Thyroid gland (tissue), 4 donors: ENCODE measurements around the gene C17orf107. TPM values are rescaled to one million over a fixed set of nuclear protein-coding genes. Genes with fewer than 3 reads are reported as not detected.
A peak's percentile ranks its signal among the peaks of the same experiment; 100 is the strongest.

Experiments used
- DNase-seq, 2 donors: peaks; one replicate each; pipeline ENCODE4 v3.0.0-alpha.2; 2019
- H3K27ac ChIP-seq, 3 donors: fragments of 200-600 bp; sonication (generic); 1 replicate in 2 of 3; 2 replicates in 1 of 3; pipeline ENCODE4 v1.5.1; 2016 to 2019; ENCODE audit warnings: mild to moderate bottlenecking in 1 of 3, moderate library complexity in 1 of 3
- H3K27me3 ChIP-seq: fragments of 200-600 bp; sonication (generic); one replicate; pipeline ENCODE4 v1.5.1; 2019
- H3K36me3 ChIP-seq, 2 donors: fragments of 200-600 bp; sonication (generic); one replicate each; pipeline ENCODE4 v1.5.1; 2016 to 2019
- H3K4me1 ChIP-seq, 2 donors: fragments of 200-600 bp; sonication (generic); one replicate each; pipeline ENCODE4 v1.5.1; 2017 to 2019
- H3K4me3 ChIP-seq, 3 donors: fragments of 200-600 bp; sonication (generic); replicated peaks in 1 of 3; 1 replicate in 2 of 3; 2 replicates in 1 of 3; pipeline ENCODE4 v1.5.1; 2016; ENCODE audit warnings: mild to moderate bottlenecking in 1 of 3
- H3K9me3 ChIP-seq: fragments of 200-600 bp; sonication (generic); one replicate; pipeline ENCODE4 v1.5.1; 2017
- POLR2A ChIP-seq, 2 donors: fragments of 450-650 bp; IDR thresholded peaks; one replicate each; pipeline ENCODE4 v1.6.1; 2017; ENCODE audit warnings: antibody characterized with exemption in 2 of 2, mild to moderate bottlenecking in 2 of 2, moderate library complexity in 1 of 2
- WGBS, 2 donors: methylation state at CpG; one replicate each; pipeline ENCODE4 v1.1.5; 2017; 5-methylcytosine and 5-hydroxymethylcytosine counted together
- intact Hi-C: fragments of 100-400 bp; cut with DNase I; formaldehyde crosslinking; loops from one replicate; pipeline ENCODE4 v1.15.1; 2023
- total RNA-seq, 4 donors: library from RNA; depleted of rRNA; stranded (reverse); fragments of >200 nt; gene quantifications; one replicate each; pipeline ENCODE4 v1.2.3, GENCODE V29; 2016
- TF ChIP-seq, protein P1 (sequence below), 6 experiments: fragments of 200-600 bp in 3 of 6; fragments of 450-650 bp in 3 of 6; sonication (generic) in 3 of 6; IDR thresholded peaks; one replicate each; pipeline ENCODE4 v1.5.1; 2016 to 2019; ENCODE audit warnings: antibody characterized with exemption in 6 of 6, mild to moderate bottlenecking in 2 of 6, inconsistent platforms in 1 of 6, moderate library complexity in 1 of 6

The C17orf107 gene
- total RNA-seq, 4 donors from 2014 or later, result 0.33 to 1.9 (median 1.3) TPM

DNA sequence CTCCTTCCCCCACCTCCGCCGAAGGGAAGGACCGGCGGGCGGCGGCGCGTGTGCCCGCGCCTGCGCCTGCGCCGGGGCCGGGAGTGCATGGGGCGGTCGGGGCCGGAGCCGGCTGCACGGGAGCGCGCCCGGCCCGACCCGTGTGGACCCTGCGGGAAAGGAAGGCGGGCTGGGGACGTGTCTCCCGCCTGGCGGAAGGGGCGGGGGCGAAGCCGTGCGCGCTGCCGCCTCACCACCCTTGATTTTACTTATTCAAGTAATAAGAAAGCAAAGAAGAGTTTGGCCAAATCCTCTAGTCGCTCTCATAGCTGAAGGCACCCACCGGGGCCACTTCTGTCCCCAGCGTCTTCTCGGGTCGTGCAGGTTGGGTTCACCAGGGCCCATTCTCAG is 49.6 kb downstream of the C17orf107 start:
- peaks cover 21 to 63% of the 10 kb centered on the region in 2 donors for H3K4me1 ChIP-seq
- no peaks in the 10 kb centered on the region for H3K27me3 ChIP-seq
- intact Hi-C loops, result no loop called here
- TF ChIP-seq POLR2A (IDR thresholded peaks at IDR 0.05), result peak; percentile 39 to 66
- TF ChIP-seq, protein P1, sequence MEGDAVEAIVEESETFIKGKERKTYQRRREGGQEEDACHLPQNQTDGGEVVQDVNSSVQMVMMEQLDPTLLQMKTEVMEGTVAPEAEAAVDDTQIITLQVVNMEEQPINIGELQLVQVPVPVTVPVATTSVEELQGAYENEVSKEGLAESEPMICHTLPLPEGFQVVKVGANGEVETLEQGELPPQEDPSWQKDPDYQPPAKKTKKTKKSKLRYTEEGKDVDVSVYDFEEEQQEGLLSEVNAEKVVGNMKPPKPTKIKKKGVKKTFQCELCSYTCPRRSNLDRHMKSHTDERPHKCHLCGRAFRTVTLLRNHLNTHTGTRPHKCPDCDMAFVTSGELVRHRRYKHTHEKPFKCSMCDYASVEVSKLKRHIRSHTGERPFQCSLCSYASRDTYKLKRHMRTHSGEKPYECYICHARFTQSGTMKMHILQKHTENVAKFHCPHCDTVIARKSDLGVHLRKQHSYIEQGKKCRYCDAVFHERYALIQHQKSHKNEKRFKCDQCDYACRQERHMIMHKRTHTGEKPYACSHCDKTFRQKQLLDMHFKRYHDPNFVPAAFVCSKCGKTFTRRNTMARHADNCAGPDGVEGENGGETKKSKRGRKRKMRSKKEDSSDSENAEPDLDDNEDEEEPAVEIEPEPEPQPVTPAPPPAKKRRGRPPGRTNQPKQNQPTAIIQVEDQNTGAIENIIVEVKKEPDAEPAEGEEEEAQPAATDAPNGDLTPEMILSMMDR (IDR thresholded peaks at IDR 0.05), result peak in 2 of 6 experiments; percentile 9 to 15
- no peaks in the 10 kb centered on the region for H3K9me3 ChIP-seq
- H3K27ac ChIP-seq, result peak overlapping the region; percentile 80 to 98 (median 94)
- H3K36me3 ChIP-seq, result peaks cover 0 to 7% of the 10 kb centered on the region in 2 donors
- DNase-seq, result peak; percentile 82 to 85
- WGBS, 2 donors, result 0 to 1% methylated on average over 9 to 32 of the region's 40 CpGs
- H3K4me3 ChIP-seq, result peak overlapping the region; percentile 41 to 98 (median 66)

DNA sequence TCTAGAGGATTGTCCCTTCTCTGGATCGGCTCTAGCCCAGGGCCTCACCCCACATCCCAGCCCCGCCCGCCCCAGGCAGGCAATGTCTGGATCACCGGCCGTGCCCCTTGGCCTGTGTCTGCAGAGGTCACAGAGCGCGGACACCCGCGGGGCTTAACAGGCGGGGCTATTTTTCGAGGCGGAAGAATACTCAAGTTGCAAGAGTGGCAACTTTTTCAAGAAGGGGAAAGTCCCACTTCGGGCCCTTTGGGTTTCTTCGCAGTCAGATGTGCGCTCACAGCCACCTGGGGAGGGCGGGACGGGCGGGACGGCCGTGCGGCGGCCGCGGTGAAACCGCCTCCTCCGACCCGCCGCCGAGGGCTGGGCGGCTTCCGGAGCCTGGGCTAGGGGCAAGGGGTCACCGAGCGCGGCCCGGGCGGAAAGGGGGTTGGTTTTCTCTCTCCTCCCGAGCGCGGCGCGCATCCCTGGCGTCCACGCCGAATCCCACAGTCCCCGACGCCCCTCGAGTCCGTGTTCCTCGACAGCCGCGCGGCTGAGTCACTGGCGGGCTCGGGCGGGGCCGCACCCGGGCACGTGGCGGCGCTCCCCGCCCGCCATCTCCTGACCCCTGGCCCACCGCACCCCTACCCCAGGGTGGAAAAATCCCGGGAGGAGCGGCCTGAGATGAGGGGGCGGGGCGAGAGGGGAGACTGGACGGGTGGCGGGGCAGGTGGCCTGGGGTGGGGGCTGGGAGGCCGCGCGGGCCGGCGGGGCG is 50.2 kb downstream of the C17orf107 start:
- 0 to 1% methylated on average over 9 to 21 of the region's 75 CpGs for WGBS, 2 donors
- H3K4me1 ChIP-seq, result peaks cover 21 to 64% of the 10 kb centered on the region in 2 donors
- H3K27ac ChIP-seq, result peak overlapping the region; percentile 80 to 98 (median 94)
- TF ChIP-seq POLR2A (IDR thresholded peaks at IDR 0.05), result peak in 1 of 2 donors; percentile 28
- TF ChIP-seq, protein P1 (IDR thresholded peaks at IDR 0.05), result no peak
- peaks cover 0 to 7% of the 10 kb centered on the region in 2 donors for H3K36me3 ChIP-seq
- intact Hi-C loops, result no loop called here
- H3K9me3 ChIP-seq, result no peaks in the 10 kb centered on the region
- no peaks in the 10 kb centered on the region for H3K27me3 ChIP-seq
- peak; percentile 73 to 75 for DNase-seq
- peak overlapping the region; percentile 41 to 98 (median 66) for H3K4me3 ChIP-seq

DNA sequence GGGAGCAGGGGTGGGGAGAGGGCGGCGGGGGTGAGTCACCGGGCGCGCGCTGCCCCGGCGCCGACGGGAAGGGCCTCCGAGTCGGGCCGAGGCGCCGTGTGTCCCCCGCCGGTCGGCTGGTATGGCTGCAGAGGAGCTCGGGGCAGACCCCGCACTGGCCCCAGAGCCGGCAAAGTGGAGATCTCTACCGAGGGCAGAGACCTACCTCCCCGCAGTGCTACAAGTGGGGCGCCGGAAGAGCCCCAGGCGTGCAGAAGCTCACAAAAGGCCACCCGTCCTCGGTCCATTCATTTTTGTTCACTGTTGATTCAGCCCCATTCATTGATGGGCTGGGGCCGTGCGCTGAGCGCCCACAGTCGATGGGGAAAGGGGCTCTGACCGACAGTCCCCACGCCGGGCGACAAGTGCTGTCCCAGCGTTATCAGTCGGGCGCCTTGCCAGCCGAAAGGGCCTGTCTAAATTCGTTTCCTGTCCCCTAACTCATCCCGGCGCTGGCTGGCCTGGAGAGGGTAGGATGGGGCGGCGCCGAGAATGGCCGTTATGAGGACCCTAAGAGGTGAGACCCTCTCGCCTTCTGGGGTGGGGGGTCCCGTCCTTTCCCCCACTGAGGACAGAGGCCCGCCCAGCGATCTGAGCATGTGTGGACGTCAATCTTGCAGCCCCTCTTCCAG is 50.9 kb downstream of the C17orf107 start:
- TF ChIP-seq POLR2A (IDR thresholded peaks at IDR 0.05), result peak in 1 of 2 donors; percentile 13
- TF ChIP-seq, protein P1 (IDR thresholded peaks at IDR 0.05), result no peak
- DNase-seq, result peak; percentile 40 to 41
- peaks cover 0 to 2% of the 10 kb centered on the region in 2 donors for H3K36me3 ChIP-seq
- intact Hi-C loops, result no loop called here
- WGBS, 2 donors, result 1 to 18% methylated on average over 5 to 14 of the region's 52 CpGs
- peak overlapping the region in 1 of 3 donors; percentile 98 for H3K4me3 ChIP-seq
- H3K4me1 ChIP-seq, result peaks cover 21 to 57% of the 10 kb centered on the region in 2 donors
- peak overlapping the region; percentile 80 to 98 (median 94) for H3K27ac ChIP-seq
- no peaks in the 10 kb centered on the region for H3K9me3 ChIP-seq
- H3K27me3 ChIP-seq, result no peaks in the 10 kb centered on the region

DNA sequence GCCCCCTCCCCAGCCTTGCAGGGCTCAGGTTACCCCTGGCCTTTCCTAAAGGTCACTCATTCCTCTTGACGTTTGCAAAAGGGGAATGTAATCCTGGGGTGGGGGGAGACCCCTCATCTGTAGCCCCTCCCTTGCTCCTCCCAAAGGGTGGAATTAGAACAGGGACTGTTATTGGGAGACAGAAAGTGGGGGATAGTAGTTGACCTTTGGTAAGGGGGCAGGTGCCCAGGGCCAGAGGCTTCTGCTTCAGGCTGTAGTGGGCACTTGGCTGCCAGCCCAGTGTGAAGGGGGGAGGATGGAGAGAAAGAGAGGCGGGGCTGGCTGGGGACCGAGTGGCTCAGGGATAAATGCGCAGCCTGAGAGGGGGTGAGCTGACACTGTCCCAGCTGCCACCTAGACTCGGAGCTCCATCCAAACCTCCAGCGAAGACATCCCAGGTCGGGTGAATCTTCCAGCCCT is 51.4 kb downstream of the C17orf107 start, which contains the start of gene ENO3:
Gene ENO3, plus strand, starts transcription at position 374 of the 459 bp plus-strand sequence. CDS start 711 bp downstream, outside the sequence.
- H3K27ac ChIP-seq, result peak within 1 kb of the TSS; percentile 80 to 98 (median 94)
- H3K36me3 ChIP-seq, result peaks cover 0 to 2% of the 10 kb centered on the region in 2 donors
- H3K27me3 ChIP-seq, result no peaks in the 10 kb centered on the region
- intact Hi-C loops, result no loop called here
- peaks cover 21 to 55% of the 10 kb centered on the region in 2 donors for H3K4me1 ChIP-seq
- peak in 1 of 2 donors; percentile 17 for DNase-seq
- 28 to 37% methylated on average over 7 of the region's 7 CpGs for WGBS, 2 donors
- H3K4me3 ChIP-seq, result peak within 1 kb of the TSS in 1 of 3 donors; percentile 98
- no peak for TF ChIP-seq POLR2A (IDR thresholded peaks at IDR 0.05)
- TF ChIP-seq, protein P1 (IDR thresholded peaks at IDR 0.05), result no peak
- no peaks in the 10 kb centered on the region for H3K9me3 ChIP-seq
